Measurements from ENCODE around the gene TRPM6.

Gene TRPM6

GRCh38 chr9:74742792-74743730 lies 144.7 kb downstream of the TRPM6 start:
- peak; percentile 22 for DNase-seq
- in situ Hi-C loops (cut with HindIII; ENCODE audit: low pct_ligation_motif_present, low pct_unique_long_range_greater_than_20kb, low sequenced_read_pairs), result no loop called here

GRCh38 chr9:74742191-74742790 lies 145.4 kb downstream of the TRPM6 start:
- in situ Hi-C loops (cut with HindIII; ENCODE audit: low pct_ligation_motif_present, low pct_unique_long_range_greater_than_20kb, low sequenced_read_pairs), result no loop called here
- DNase-seq, result no peak

- in situ Hi-C loops (cut with HindIII; ENCODE audit: low pct_ligation_motif_present, low pct_unique_long_range_greater_than_20kb, low sequenced_read_pairs), result no loop called here
- no peak for DNase-seq
These were observed 151.1 kb downstream of the TRPM6 start for GRCh38 chr9:74736646-74737045.

- in situ Hi-C loops (cut with HindIII; ENCODE audit: low pct_ligation_motif_present, low pct_unique_long_range_greater_than_20kb, low sequenced_read_pairs), result no loop called here
- DNase-seq, result no peak
These were observed 152.0 kb downstream of the TRPM6 start for GRCh38 chr9:74735761-74736160.

GRCh38 chr9:74729136-74729695 lies 158.5 kb downstream of the TRPM6 start:
- in situ Hi-C loops (cut with HindIII; ENCODE audit: low pct_ligation_motif_present, low pct_unique_long_range_greater_than_20kb, low sequenced_read_pairs), result no loop called here
- no peak for DNase-seq

GRCh38 chr9:74728176-74728575 lies 159.5 kb downstream of the TRPM6 start:
- no peak for DNase-seq
- in situ Hi-C loops (cut with HindIII; ENCODE audit: low pct_ligation_motif_present, low pct_unique_long_range_greater_than_20kb, low sequenced_read_pairs), result no loop called here

GRCh38 chr9:74726581-74726980 lies 161.1 kb downstream of the TRPM6 start:
- DNase-seq, result no peak
- in situ Hi-C loops (cut with HindIII; ENCODE audit: low pct_ligation_motif_present, low pct_unique_long_range_greater_than_20kb, low sequenced_read_pairs), result no loop called here

GRCh38 chr9:74724317-74724716 lies 163.4 kb downstream of the TRPM6 start:
- DNase-seq, result no peak
- in situ Hi-C loops (cut with HindIII; ENCODE audit: low pct_ligation_motif_present, low pct_unique_long_range_greater_than_20kb, low sequenced_read_pairs), result no loop called here

GRCh38 chr9:74721696-74722660 lies 165.7 kb downstream of the TRPM6 start:
- in situ Hi-C loops (cut with HindIII; ENCODE audit: low pct_ligation_motif_present, low pct_unique_long_range_greater_than_20kb, low sequenced_read_pairs), result no loop called here
- DNase-seq, result no peak

- DNase-seq, result no peak
- in situ Hi-C loops (cut with HindIII; ENCODE audit: low pct_ligation_motif_present, low pct_unique_long_range_greater_than_20kb, low sequenced_read_pairs), result no loop called here
These were observed 168.4 kb downstream of the TRPM6 start for GRCh38 chr9:74719306-74719705.

- in situ Hi-C loops (cut with HindIII; ENCODE audit: low pct_ligation_motif_present, low pct_unique_long_range_greater_than_20kb, low sequenced_read_pairs), result no loop called here
- DNase-seq, result no peak
These were observed 169.0 kb downstream of the TRPM6 start for GRCh38 chr9:74718709-74719108.

GRCh38 chr9:74711341-74711740 lies 176.4 kb downstream of the TRPM6 start:
- in situ Hi-C loops (cut with HindIII; ENCODE audit: low pct_ligation_motif_present, low pct_unique_long_range_greater_than_20kb, low sequenced_read_pairs), result no loop called here
- DNase-seq, result no peak

GRCh38 chr9:74697535-74697934 lies 190.2 kb downstream of the TRPM6 start:
- in situ Hi-C loops (cut with HindIII; ENCODE audit: low pct_ligation_motif_present, low pct_unique_long_range_greater_than_20kb, low sequenced_read_pairs), result no loop called here
- no peak for DNase-seq

- no peak for DNase-seq
- in situ Hi-C loops (cut with HindIII; ENCODE audit: low pct_ligation_motif_present, low pct_unique_long_range_greater_than_20kb, low sequenced_read_pairs), result no loop called here
These were observed 191.2 kb downstream of the TRPM6 start for GRCh38 chr9:74696520-74696919.

- in situ Hi-C loops (cut with HindIII; ENCODE audit: low pct_ligation_motif_present, low pct_unique_long_range_greater_than_20kb, low sequenced_read_pairs), result no loop called here
- DNase-seq, result no peak
These were observed 196.7 kb downstream of the TRPM6 start for GRCh38 chr9:74691058-74691457.

- no peak for DNase-seq
- in situ Hi-C loops (cut with HindIII; ENCODE audit: low pct_ligation_motif_present, low pct_unique_long_range_greater_than_20kb, low sequenced_read_pairs), result no loop called here
These were observed 204.4 kb downstream of the TRPM6 start for GRCh38 chr9:74683322-74683721.

GRCh38 chr9:74681906-74682305 lies 205.8 kb downstream of the TRPM6 start:
- in situ Hi-C loops (cut with HindIII; ENCODE audit: low pct_ligation_motif_present, low pct_unique_long_range_greater_than_20kb, low sequenced_read_pairs), result no loop called here
- no peak for DNase-seq

GRCh38 chr9:74674077-74674476 lies 213.6 kb downstream of the TRPM6 start:
- no peak for DNase-seq
- in situ Hi-C loops (cut with HindIII; ENCODE audit: low pct_ligation_motif_present, low pct_unique_long_range_greater_than_20kb, low sequenced_read_pairs), result no loop called here
